GM18526 (cell line): ENCODE measurements around the gene LYZL4.

ENCODE experiments used
- POLR2A ChIP-seq: IDR thresholded peaks from 3 replicates; pipeline ENCODE4 v1.6.1; 2011; ENCODE audit not compliant: insufficient read length; ENCODE audit errors: extremely low read depth

Gene LYZL4

DNA sequence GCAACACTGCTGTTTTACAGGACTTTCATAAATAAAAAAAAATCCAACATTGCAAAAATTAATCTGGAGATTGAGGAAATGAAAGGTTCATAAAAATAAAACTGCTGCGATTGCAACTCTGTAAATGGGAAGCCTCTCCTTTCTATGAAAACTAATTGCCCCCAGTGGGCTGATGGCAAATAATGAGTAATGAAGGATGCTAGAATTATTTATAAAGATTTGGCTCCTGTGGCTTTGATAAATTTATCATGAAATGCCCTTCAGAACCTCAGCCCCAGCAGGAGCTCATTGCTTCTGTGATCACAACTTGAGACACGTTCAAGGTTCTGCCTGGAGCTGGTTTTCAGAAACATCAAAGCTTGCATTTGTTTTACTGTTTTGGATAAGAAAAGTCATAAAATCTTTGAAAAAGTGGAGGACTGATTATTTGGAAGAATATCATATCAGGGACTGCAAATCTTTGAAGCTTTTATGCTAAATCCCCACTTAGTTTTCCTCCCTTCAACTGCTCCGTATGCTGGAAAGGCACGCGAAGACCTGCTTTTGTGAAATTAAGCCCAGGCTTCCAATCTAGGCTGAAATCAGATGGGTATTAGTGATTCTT, 24.5 kb upstream of the LYZL4 start:
- no peak for TF ChIP-seq POLR2A

GRCh38 chr3:42432485-42432884, 22.1 kb upstream of the LYZL4 start:
- no peak for TF ChIP-seq POLR2A

DNA sequence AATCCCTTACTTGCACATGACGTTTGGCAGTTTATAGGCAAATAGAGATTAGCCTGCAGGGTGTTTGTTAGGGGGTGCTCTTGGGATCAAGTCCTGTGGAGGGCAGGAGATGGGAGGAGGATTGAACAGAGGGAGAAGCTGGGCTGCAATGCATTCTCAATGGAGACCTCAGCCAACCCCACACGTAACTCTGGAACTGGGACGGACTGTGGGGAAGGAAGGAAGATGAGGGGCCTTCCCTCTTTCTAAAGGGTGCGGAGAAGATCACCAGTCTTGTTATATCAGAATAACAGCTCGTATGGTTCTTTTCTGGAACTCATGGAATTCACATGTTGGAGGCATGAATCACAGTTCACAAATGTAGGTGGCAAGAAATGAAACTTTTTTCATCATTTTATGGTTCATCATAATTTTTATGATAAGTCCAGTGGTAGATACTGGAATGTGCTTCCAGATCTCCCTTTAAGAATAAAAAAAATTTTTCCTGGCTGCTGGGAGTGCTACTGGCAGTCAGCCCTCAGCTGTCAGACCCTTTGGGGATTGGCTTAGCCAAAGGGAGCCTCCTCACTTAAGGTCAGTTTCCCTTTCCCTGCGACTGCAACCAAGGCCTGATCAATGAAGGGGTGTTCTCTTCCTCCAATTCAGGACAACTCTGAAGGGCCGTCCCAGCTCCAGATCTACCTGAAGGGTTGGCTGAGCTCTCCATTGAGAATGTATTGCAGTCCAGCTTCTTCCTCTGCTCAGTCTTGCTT, 20.5 kb upstream of the LYZL4 start:
- TF ChIP-seq POLR2A, result no peak

DNA sequence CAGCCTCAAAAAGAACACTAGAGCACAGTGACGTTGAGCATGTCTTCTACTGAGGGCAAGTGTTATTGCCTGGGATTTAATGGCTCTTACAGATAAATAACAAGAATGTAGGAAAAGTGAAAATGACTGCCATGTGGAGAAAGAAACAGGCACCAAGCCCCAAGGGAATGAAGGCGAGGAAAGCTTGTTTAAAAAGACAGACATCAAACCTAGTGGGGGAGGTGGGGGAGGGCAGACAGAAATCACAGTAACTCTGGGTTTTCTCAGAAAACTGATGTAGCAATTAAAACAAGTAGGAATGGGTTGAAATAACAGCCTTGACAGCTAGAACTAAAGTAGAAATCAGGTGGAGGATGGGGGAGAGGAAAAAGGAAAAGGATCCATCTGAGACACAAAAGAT, 18.4 kb upstream of the LYZL4 start:
- no peak for TF ChIP-seq POLR2A

GRCh38 chr3:42425736-42426407, 15.5 kb upstream of the LYZL4 start:
- no peak for TF ChIP-seq POLR2A

- TF ChIP-seq POLR2A, result no peak
These were observed 14.5 kb upstream of the LYZL4 start for GRCh38 chr3:42424911-42425310.

DNA sequence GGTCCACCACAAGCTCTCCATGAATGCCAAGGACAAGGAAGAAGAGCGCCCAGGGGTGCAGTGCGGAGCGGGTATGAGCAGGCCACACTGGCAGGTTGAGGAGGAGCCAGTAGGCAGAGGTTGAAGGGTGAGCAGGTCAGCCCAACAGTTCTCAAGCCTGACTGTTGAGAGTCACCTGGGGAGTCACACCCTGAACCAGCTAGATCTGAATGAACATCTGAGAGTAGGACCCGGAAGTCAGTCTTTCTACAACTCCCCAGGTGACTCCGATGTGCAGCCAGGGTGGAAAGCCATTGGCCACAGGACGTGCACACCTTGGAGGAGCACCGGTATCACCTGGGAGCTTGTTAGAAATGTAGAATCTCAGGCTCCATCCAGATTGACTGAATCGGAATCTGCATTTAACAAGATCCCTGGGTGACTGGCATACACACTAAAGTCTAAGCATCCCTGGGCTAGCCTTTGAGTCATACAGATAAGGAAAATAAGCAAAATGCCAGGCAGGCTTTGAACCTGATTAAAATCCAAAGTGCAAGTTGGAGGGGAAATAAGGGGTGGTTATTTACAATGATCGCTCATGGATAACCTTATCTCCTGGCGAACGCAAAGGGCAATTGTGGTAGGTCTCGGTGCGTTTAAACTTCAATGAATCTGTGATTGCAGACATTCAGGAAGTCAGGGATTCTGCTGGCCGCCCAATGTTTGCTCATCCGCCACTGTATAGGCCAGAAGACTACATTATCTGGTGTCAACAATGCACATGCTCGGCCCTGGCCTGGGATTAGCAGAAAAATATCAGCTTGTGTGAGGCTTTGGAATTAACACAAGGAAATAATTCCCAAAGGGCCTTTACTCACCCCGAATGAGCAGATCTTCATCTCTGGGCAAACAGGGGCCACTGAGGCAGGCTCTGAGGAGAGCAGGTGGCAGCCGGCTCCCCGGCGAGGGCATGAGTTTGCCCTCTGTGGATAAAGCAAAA, 11.7 kb upstream of the LYZL4 start:
- no peak for TF ChIP-seq POLR2A

DNA sequence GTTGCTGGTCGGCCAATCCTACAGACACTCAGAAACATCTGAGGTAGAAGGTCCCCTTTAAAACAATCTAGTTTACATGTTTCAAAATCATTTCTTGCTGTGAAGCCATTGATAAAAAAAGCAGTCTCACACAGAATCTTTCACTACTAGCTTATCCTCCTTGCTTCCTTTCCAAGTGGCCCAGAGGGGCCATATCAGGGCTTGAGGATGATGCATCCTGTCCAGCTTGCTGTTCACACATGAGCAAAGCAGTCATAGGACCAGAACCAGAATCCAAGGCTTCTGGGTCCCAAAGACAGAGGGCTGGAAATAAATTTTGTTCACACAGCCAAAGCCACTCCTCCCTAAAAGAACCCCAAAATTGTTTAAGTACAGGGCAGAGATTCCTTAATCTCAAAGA, 9.2 kb upstream of the LYZL4 start:
- no peak for TF ChIP-seq POLR2A

DNA sequence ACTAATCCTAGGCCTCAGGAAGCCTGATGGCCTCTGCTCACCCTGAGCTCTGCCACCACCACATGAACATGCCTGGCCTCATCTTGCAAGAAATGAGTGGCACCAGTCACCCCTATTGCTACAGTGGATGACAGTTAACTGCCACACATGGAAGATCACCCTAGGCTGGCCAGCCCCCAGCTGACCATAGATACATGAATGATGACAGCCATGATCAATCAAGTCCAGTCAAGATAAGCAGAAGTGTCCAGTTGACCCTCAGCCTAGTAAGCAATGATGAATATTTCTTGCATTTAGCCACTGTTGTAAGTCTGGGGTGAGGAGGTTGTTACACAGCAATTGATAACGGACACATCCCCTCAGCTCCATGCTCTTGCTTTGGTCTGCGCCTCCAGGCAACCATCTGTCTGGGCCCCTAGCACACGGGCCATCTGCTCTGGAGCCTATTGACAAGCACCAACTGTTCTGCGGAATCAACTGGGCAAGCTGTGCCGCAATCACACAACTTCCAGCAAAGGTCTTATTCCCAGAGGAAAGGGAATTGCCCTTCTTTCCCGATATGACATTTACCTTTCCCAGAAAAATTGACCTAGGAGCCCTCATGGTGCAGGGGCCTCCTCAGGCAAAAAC, 2.2 kb upstream of the LYZL4 start:
- TF ChIP-seq POLR2A, result no peak

DNA sequence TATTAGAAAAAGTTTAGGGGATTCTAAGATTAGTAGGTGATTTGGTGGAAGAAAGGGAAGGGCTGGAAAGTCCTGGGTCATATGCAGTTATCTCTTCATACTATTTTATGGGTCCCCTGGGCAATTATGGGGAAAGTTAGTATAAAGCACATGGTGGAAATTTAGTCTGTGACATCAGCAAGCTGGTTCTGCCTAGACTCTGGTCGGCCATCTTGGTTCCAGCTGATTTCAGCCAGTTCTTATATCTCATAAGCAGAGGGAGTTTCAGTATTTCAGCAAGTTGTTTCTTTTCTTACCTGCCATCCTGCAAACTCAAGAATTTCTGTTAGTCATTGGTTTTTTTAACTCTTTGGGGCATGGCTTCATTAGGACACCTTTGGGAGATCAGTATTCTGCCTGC, 1.0 kb upstream of the LYZL4 start:
- no peak for TF ChIP-seq POLR2A

DNA sequence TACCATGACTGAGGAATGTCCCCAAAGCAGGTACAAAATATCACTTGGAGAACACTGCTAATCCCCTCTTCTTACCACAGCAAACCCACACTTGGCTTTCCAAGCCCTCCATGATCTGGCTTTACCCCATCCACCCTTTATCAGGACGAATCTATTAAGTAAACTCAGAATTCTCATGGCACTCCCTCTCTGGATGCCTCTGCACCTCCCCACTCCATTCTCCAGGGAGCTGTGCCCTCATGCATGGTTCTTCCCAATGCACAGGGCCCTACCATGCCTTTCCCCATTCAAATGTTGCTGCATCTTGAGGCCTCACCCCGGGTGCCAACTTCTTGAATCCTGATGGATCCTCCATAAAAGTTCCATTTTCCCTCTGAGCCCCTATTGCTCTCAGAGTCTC, 2.3 kb downstream of the LYZL4 start:
- TF ChIP-seq POLR2A, result no peak

DNA sequence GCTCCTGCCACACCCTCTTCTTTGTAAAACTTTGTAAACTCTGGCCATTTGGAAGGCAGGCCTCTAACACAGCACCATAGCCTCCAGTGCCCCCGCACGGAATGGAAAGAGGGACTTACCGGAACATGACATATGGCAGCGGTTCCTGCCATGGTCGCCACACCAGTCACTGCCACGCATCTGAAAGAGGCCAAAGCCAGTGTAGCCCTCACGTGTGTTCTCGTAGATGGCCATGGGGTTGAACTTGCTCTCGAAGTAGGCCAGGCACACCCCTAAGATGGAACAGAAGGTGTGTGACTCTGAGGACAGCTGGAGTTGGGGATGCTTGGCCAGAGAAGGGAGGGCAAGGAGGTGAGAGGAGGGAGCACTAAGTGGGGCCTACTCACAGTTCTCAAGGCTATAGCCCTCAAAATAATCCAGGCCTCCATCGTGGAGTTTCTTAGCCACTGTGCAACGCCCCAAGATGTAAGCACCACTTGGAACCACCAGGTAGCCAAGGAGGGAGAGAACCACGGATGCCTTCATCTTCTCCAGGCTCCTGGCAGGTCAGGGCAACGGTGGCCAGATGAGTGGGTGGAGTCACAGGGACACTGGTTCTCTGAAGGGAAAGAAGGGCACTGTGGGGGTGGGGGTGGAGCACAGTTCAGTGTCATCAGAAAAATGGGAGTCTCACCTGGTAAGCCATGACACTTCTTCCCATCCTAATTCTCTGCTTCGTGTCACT, 3.5 kb downstream of the LYZL4 start:
- no peak for TF ChIP-seq POLR2A

GRCh38 chr3:42405857-42406256, 4.6 kb downstream of the LYZL4 start:
- TF ChIP-seq POLR2A, result no peak

DNA sequence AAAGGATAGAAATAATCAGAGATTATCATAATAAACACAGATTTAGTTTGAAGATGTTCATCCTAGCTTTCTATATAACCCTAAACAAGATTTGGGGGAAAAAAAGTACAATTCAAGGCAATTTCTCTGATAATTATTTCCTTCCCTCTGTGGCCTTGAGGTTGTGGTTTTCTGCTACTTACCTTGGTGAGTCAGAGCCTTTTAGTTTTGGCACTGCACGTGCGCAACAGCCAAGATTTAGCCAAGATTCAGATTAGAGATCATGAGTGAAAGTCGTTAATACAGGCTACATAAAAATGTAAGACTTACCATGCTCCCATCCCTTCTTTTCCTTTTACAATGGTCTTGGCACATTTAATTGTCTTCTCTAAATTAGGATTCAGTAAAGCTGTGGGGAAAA, 6.7 kb downstream of the LYZL4 start:
- no peak for TF ChIP-seq POLR2A

GRCh38 chr3:42402394-42403096, 7.9 kb downstream of the LYZL4 start:
- no peak for TF ChIP-seq POLR2A
